ENCODE data around the gene CREG1.
"Not testable (repeated sequence)": the region's sequence is repeated elsewhere in the genome, so short reads cannot be mapped to it uniquely, and the experiment has no call there.

Gene CREG1

GRCh38 chr1:167553136-167554027 lies at the start of gene CREG1:
CREG1 (minus strand) TSS chr1:167553762.
- DNase-seq, result peak; percentile 67 to 86

GRCh38 chr1:167602840-167603239 lies 49.3 kb upstream of the CREG1 start:
- DNase-seq, result no peak

- peak; percentile 27 to 68 for DNase-seq
These were observed 48.2 kb upstream of the CREG1 start for GRCh38 chr1:167601442-167602383.

GRCh38 chr1:167599957-167600581 lies 46.5 kb upstream of the CREG1 start:
- peak; percentile 8 to 79 for DNase-seq

- no peak for DNase-seq
These were observed 41.3 kb upstream of the CREG1 start for GRCh38 chr1:167594822-167595221.

- DNase-seq, result no peak
These were observed 40.3 kb upstream of the CREG1 start for GRCh38 chr1:167593860-167594259.

- DNase-seq, result no peak
These were observed 38.9 kb upstream of the CREG1 start for GRCh38 chr1:167592475-167592874.

- no peak for DNase-seq
These were observed 34.8 kb upstream of the CREG1 start for GRCh38 chr1:167588361-167588760.

GRCh38 chr1:167587872-167588271 lies 34.3 kb upstream of the CREG1 start:
- DNase-seq, result no peak

GRCh38 chr1:167587342-167587741 lies 33.8 kb upstream of the CREG1 start:
- DNase-seq, result no peak

- DNase-seq, result no peak
These were observed 31.0 kb upstream of the CREG1 start for GRCh38 chr1:167584581-167584980.

- DNase-seq, result no peak
These were observed 29.2 kb upstream of the CREG1 start for GRCh38 chr1:167582722-167583121.

- DNase-seq, result no peak
These were observed 28.5 kb upstream of the CREG1 start for GRCh38 chr1:167582064-167582463.

- DNase-seq, result no peak
These were observed 26.4 kb upstream of the CREG1 start for GRCh38 chr1:167579986-167580385.

- no peak for DNase-seq
These were observed 25.5 kb upstream of the CREG1 start for GRCh38 chr1:167578939-167579521.

- DNase-seq, result no peak
These were observed 22.1 kb upstream of the CREG1 start for GRCh38 chr1:167575649-167576048.

- no peak for DNase-seq
These were observed 19.5 kb upstream of the CREG1 start for GRCh38 chr1:167573035-167573434.

GRCh38 chr1:167570712-167571111 lies 17.1 kb upstream of the CREG1 start:
- DNase-seq, result not testable (repeated sequence)

- DNase-seq, result no peak
These were observed 14.1 kb upstream of the CREG1 start for GRCh38 chr1:167567663-167568062.

- no peak for DNase-seq
These were observed 13.2 kb upstream of the CREG1 start for GRCh38 chr1:167566766-167567165.

GRCh38 chr1:167565922-167566321 lies 12.4 kb upstream of the CREG1 start:
- no peak for DNase-seq

GRCh38 chr1:167564612-167565270 lies 11.2 kb upstream of the CREG1 start:
- no peak for DNase-seq

All from bone marrow (tissue), 2 donors.